ENCODE data around the gene ZNF678.
"Not testable (repeated sequence)": the region's sequence is repeated elsewhere in the genome, so short reads cannot be mapped to it uniquely, and the experiment has no call there.

ZNF678 gene

GRCh38 chr1:227701631-227702030 lies 138.3 kb downstream of the ZNF678 start:
- H3K9ac ChIP-seq (ENCODE audit: low read length); H3K4me1 ChIP-seq (ENCODE audit: control insufficient read depth, insufficient read depth, low read length); H3K36me3 ChIP-seq (ENCODE audit: control insufficient read depth, insufficient read depth, low read length); H3K9me3 ChIP-seq (ENCODE audit: control insufficient read depth, low read length); H3K27me3 ChIP-seq (ENCODE audit: control insufficient read depth, insufficient read depth, low read length); H3K4me3 ChIP-seq (ENCODE audit: low read length): not testable (repeated sequence)

GRCh38 chr1:227707846-227708245 lies 144.5 kb downstream of the ZNF678 start:
- Histone ChIP-seq H3K4me3 (ENCODE audit: low read length) (no peak overlapping the region), H3K9me3 (ENCODE audit: control insufficient read depth, low read length) (no peaks in the 10 kb centered on the region), H3K4me1 (ENCODE audit: control insufficient read depth, insufficient read depth, low read length) (no peaks in the 10 kb centered on the region), H3K27me3 (ENCODE audit: control insufficient read depth, insufficient read depth, low read length) (no peaks in the 10 kb centered on the region), H3K9ac (ENCODE audit: low read length) (no peak overlapping the region), H3K36me3 (ENCODE audit: control insufficient read depth, insufficient read depth, low read length) (no peaks in the 10 kb centered on the region)

GRCh38 chr1:227709451-227709850 lies 146.1 kb downstream of the ZNF678 start:
- Histone ChIP-seq H3K36me3 (ENCODE audit: control insufficient read depth, insufficient read depth, low read length) (no peaks in the 10 kb centered on the region), H3K4me1 (ENCODE audit: control insufficient read depth, insufficient read depth, low read length) (no peaks in the 10 kb centered on the region), H3K9me3 (ENCODE audit: control insufficient read depth, low read length) (no peaks in the 10 kb centered on the region), H3K9ac (ENCODE audit: low read length) (no peak overlapping the region), H3K27me3 (ENCODE audit: control insufficient read depth, insufficient read depth, low read length) (no peaks in the 10 kb centered on the region), H3K4me3 (ENCODE audit: low read length) (no peak overlapping the region)

GRCh38 chr1:227710474-227710873 lies 147.1 kb downstream of the ZNF678 start:
- not testable (repeated sequence) for H3K9ac ChIP-seq (ENCODE audit: low read length); H3K36me3 ChIP-seq (ENCODE audit: control insufficient read depth, insufficient read depth, low read length); H3K27me3 ChIP-seq (ENCODE audit: control insufficient read depth, insufficient read depth, low read length); H3K4me3 ChIP-seq (ENCODE audit: low read length); H3K4me1 ChIP-seq (ENCODE audit: control insufficient read depth, insufficient read depth, low read length); H3K9me3 ChIP-seq (ENCODE audit: control insufficient read depth, low read length)

- H3K9ac ChIP-seq (ENCODE audit: low read length): no peak overlapping the region
- H3K36me3 ChIP-seq (ENCODE audit: control insufficient read depth, insufficient read depth, low read length): no peaks in the 10 kb centered on the region
- no peaks in the 10 kb centered on the region for H3K27me3 ChIP-seq (ENCODE audit: control insufficient read depth, insufficient read depth, low read length)
- H3K4me1 ChIP-seq (ENCODE audit: control insufficient read depth, insufficient read depth, low read length): no peaks in the 10 kb centered on the region
- H3K4me3 ChIP-seq (ENCODE audit: low read length): no peak overlapping the region
- H3K9me3 ChIP-seq (ENCODE audit: control insufficient read depth, low read length): no peaks in the 10 kb centered on the region
Observed at GRCh38 chr1:227712648-227713047, 149.3 kb downstream of the ZNF678 start.

GRCh38 chr1:227718932-227719331 lies 155.6 kb downstream of the ZNF678 start:
- no peaks in the 10 kb centered on the region for H3K4me1 ChIP-seq (ENCODE audit: control insufficient read depth, insufficient read depth, low read length)
- no peaks in the 10 kb centered on the region for H3K9me3 ChIP-seq (ENCODE audit: control insufficient read depth, low read length)
- H3K27me3 ChIP-seq (ENCODE audit: control insufficient read depth, insufficient read depth, low read length): no peaks in the 10 kb centered on the region
- no peak overlapping the region for H3K4me3 ChIP-seq (ENCODE audit: low read length)
- no peak overlapping the region for H3K9ac ChIP-seq (ENCODE audit: low read length)
- H3K36me3 ChIP-seq (ENCODE audit: control insufficient read depth, insufficient read depth, low read length): no peaks in the 10 kb centered on the region

- Histone ChIP-seq H3K4me1 (ENCODE audit: control insufficient read depth, insufficient read depth, low read length) (peaks cover 5% of the 10 kb centered on the region), H3K36me3 (ENCODE audit: control insufficient read depth, insufficient read depth, low read length) (no peaks in the 10 kb centered on the region), H3K9me3 (ENCODE audit: control insufficient read depth, low read length) (no peaks in the 10 kb centered on the region), H3K27me3 (ENCODE audit: control insufficient read depth, insufficient read depth, low read length) (no peaks in the 10 kb centered on the region), H3K9ac (ENCODE audit: low read length) (no peak overlapping the region), H3K4me3 (ENCODE audit: low read length) (no peak overlapping the region)
Observed at GRCh38 chr1:227723474-227723873, 160.1 kb downstream of the ZNF678 start.

- no peak overlapping the region for H3K9ac ChIP-seq (ENCODE audit: low read length)
- H3K9me3 ChIP-seq (ENCODE audit: control insufficient read depth, low read length): no peaks in the 10 kb centered on the region
- peaks cover 16% of the 10 kb centered on the region for H3K4me1 ChIP-seq (ENCODE audit: control insufficient read depth, insufficient read depth, low read length)
- no peak overlapping the region for H3K4me3 ChIP-seq (ENCODE audit: low read length)
- H3K36me3 ChIP-seq (ENCODE audit: control insufficient read depth, insufficient read depth, low read length): no peaks in the 10 kb centered on the region
- H3K27me3 ChIP-seq (ENCODE audit: control insufficient read depth, insufficient read depth, low read length): no peaks in the 10 kb centered on the region
Observed at GRCh38 chr1:227725046-227725445, 161.7 kb downstream of the ZNF678 start.

- no peaks in the 10 kb centered on the region for H3K27me3 ChIP-seq (ENCODE audit: control insufficient read depth, insufficient read depth, low read length)
- H3K9ac ChIP-seq (ENCODE audit: low read length): no peak overlapping the region
- H3K4me1 ChIP-seq (ENCODE audit: control insufficient read depth, insufficient read depth, low read length): peaks cover 19% of the 10 kb centered on the region
- H3K4me3 ChIP-seq (ENCODE audit: low read length): no peak overlapping the region
- no peaks in the 10 kb centered on the region for H3K9me3 ChIP-seq (ENCODE audit: control insufficient read depth, low read length)
- no peaks in the 10 kb centered on the region for H3K36me3 ChIP-seq (ENCODE audit: control insufficient read depth, insufficient read depth, low read length)
Observed at GRCh38 chr1:227726318-227726717, 163.0 kb downstream of the ZNF678 start.

Measured in mucosa of stomach (tissue), 1 donor.